COLO829 (cell line): Measurements from ENCODE around the gene SLMAP.
A peak's percentile ranks its signal among the peaks of the same experiment; 100 is the strongest.

ENCODE experiments used
- DNase-seq: peaks from one replicate; pipeline ENCODE4 v3.0.0; 2012; ENCODE audit warnings: low spot score

The SLMAP gene

GRCh38 chr3:57942388-57942787 lies 186.3 kb downstream of the SLMAP start:
- DNase-seq: no peak

- no peak for DNase-seq
These were observed 186.8 kb downstream of the SLMAP start for GRCh38 chr3:57942872-57943283.

DNA sequence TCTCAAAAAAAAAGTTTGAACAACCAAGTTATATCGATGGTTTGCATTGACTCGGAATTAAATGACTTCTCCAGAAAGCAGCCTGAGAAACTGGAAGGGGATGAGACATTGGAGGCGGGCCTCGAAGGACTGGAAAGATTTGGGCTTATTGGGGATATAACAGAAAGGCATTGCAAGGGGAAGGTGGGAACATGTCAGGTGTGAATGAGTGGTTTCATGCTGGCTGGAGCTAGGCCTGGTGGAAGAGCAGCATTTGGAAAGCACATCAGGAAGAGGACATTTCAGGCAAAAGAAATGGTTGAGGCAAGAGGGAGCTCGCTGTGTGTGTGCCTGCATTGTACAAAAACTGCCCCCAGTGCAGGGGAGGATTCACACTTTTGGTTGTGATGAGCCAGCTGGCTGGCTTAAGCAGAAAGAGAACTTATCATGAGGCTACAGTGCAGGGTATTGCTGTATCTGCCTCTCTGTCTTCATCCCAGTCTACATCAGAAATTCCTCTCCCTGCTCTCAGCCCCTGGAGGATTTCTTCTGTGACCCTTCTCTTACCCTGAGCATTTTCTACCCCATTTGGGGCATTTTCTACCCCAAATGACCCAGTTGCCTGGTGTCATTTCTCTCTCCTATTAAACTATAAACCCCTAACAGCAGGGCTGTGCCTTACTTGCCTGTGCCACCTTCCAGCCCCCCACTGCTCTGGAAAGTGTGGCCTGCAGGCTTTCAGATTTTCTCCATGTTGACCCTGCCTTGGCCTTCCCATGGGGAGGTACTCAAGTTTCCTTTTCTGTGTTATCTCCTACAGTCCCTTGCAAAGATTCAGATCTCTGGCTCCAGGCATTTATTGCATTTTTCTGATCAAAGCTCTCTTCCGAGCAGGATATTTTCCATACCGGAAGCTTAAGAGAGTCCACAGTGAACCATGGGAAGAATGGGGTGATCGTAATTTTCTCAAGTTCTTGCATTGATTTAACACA lies 187.7 kb downstream of the SLMAP start:
- DNase-seq: peak; percentile 39

DNA sequence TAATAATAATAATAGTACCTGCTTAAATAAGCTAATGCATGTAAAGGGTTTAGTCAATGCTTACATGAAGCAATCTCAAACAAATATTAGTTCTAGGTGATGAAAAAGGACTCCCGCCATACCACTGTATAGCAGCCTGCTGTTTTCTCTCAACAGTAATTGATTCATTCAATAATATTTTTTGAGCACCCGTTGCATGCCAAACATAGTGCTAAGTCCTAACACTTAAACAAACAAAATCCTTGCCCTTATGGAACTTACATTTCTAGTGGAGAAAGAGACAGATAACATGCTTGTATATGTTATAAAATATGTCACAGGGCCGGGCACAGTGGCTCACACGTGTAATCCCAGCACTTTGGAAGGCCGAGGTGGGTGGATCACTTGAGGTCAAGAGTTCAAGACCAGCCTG lies 190.9 kb downstream of the SLMAP start:
- no peak for DNase-seq

DNA sequence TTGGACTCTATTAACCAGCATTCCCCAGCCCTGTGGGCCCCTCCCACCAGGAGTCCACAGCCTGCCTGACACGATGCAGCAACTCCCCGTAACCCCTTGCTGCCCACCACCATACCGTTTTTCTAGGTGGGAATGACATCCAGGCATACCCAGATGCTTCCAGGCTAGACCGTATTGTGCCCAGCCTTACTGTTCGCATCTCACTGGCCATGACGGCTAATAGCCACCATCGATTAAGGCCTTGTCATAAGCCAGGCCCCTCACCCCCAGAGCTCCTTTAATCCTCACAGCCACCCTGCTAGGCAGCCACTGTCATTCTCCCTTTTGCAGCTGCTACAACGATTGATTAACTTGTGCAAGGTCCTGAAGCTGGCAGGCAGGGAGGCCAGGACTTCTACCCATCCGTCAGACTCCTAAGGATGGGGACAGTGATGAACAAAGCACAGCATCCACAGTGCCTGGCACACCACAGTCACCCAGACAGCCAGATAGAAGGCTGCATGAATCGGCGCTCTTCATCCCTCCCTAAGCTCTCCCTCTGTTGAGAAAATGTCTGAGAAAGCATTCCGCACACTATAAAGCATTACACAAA lies 192.1 kb downstream of the SLMAP start:
- DNase-seq: peak; percentile 59

DNA sequence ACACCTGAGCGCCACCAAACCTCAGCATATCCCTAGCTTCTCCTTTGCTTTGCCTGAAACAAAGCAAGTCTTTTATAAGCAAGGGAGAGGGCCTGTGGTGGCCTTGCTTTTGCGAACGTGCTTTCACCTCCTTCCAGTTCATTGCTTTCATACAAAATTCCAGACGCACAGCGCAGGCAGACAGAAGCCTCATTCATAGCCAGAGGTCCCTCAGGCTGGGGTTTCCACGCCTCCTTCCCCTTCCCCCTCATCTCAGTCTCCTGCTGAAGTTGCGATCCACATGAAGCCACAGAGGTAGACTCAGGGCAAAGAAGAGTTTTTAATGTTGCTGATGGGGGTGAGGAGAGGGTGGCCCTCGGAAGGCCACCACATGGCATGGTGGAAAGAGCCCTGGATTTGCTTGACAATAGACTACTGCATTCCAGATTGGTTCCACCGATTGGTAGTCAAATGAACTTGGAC lies 192.7 kb downstream of the SLMAP start:
- DNase-seq: peak; percentile 96

GRCh38 chr3:57949344-57949743 lies 193.2 kb downstream of the SLMAP start:
- DNase-seq: no peak

DNA sequence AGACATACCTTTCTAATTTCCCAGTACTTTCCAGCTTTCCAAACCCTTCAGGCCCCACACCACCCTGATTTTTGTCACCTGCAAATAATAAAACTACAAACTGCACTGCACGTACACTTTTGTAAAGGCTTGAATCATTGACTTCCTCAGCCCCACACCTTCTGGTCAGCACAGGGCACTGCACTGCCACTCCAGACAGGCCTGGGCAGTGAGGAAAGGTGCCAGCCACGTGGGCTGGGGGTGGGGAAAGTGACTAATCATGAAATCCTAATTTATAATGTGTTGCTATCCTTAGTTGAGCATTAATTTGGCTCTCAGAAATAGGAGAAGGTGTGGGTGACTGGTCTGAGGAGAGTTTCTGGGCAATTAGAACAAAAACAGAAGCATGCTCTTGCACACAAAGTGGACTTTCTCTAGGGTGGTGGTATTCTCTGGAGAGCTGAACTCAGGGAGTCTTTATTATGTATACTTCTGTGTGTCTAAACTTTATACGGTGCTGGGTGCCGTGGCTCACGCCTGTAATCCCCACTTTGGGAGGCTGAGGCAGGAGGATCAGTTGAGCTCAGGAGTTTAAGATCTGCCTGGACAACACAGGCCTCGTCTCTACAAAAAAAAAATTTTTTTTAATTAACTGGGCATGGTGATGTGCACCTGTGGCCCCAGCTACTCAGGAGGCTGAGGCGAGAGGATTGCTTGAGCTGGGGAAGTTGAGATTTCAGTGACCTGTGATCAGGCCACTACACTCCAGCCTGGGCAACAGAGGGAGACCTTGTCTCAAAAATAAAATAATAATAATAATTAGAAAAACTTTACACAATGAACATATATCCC lies 193.9 kb downstream of the SLMAP start:
- peak; percentile 45 for DNase-seq

- DNase-seq: peak; percentile 44
These were observed 195.2 kb downstream of the SLMAP start for GRCh38 chr3:57951066-57951882.

DNA sequence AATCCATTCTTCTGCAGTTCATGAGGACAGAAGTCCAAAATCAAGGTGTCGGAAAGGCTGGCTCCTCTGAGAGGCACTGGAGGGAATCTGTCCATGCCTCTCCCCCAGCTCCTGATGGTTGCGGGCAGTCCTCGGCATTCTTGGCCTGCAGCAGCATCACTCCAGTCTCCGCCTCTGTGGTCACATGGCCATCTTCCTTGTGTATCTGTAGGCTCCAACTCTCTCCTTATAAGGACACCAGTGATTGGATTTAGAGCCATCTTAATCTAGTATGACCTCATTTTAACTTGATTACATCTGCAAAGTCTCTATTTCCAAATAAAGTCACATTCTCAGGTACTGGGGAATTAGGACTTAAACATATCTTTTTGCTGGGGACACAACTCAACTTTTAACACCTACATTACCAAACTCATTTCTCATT lies 196.1 kb downstream of the SLMAP start:
- no peak for DNase-seq

DNA sequence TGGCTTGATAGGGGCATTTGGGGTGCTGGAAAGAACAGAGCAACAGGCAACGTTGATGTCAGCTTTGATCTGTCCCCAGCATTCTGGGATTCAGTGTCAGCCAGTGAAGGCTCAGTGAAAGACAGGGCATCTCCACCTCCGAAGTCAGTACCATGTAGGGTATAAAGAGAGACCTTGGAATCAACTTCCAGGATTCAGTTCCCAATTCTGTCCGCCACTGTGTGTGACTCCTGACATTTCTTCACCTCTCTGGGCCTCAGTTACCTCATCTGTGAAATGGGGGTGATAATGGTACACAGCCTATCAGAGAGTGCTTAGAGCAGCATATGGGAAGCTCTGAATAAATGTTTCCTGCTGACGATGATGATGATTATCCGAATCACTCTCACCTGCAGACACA lies 196.5 kb downstream of the SLMAP start:
- DNase-seq: no peak

GRCh38 chr3:57953576-57953975 lies 197.5 kb downstream of the SLMAP start:
- DNase-seq: no peak

- no peak for DNase-seq
These were observed 200.2 kb downstream of the SLMAP start for GRCh38 chr3:57956119-57956832.

DNA sequence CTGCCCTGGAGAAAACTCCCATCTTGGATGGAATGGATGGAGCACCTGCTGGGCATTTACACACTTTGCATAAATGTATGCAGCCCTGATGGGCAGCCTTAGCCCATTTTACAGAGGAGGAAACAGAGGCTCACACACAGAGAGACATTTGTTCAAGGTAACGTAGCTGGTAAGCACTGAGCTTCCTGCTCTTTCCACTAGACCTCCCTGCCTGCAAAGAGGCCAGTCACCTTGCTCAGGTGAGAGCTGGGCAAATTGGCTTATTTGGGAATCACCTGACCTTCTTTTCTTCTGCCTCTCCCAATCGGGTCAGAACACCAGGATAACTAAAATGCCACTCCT lies 200.7 kb downstream of the SLMAP start:
- no peak for DNase-seq

DNA sequence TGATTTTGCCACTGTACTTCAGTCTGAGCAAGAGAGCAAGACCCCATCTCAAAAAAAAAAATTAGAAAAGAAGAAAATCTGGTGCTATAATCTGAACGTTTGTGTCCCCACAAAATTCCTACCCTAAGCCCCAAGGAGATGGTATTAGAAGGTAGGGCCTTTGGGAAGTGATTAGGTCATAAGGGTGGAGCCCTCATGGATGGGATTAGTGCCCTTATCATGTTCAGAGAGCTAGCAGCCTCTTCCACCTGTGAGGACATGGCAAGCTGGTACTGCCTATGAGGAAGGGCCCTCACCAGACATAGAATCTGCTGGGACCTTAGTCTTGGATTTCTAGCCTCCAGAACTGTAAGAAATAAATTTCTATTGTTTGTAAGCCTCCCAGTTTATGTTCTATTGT lies 201.7 kb downstream of the SLMAP start:
- DNase-seq: no peak

GRCh38 chr3:57958642-57959422 lies 202.7 kb downstream of the SLMAP start:
- no peak for DNase-seq

DNA sequence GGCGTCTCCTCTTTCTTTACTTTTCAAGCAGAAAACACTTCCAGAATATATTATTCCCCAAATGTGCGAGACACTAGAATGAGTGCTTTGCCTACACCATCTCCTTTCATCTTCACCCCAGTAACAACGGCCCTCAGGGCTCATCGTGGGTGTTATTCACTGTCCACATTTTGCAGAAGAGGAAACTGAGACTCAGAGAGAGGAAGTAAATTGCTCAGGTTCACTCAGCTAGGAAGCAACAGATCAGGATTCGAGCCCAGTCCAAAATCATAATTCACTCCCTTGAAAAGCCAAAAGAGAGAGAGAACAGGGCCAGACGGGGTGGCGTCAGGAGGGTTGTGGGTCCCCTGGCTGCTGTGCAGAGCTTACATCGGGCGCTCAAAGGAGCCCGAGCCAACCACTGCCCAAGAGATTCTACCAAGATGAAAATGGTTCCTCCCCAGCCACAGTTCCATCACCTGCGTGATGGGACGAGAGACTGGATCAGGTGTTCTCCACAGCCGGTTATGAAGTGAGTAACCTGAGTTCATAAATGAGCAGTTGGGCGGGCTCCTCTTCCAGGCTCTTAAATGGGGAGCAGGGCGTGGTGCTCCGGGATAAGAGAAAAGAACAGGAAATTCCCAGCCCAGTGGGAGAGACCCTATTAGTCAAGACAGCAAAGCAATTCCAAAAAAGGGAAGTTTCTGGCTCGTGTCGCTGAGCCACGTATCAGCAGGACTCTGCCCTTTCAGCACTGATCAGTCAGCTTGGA lies 203.5 kb downstream of the SLMAP start:
- no peak for DNase-seq

- DNase-seq: no peak
These were observed 204.0 kb downstream of the SLMAP start for GRCh38 chr3:57960174-57960505.

DNA sequence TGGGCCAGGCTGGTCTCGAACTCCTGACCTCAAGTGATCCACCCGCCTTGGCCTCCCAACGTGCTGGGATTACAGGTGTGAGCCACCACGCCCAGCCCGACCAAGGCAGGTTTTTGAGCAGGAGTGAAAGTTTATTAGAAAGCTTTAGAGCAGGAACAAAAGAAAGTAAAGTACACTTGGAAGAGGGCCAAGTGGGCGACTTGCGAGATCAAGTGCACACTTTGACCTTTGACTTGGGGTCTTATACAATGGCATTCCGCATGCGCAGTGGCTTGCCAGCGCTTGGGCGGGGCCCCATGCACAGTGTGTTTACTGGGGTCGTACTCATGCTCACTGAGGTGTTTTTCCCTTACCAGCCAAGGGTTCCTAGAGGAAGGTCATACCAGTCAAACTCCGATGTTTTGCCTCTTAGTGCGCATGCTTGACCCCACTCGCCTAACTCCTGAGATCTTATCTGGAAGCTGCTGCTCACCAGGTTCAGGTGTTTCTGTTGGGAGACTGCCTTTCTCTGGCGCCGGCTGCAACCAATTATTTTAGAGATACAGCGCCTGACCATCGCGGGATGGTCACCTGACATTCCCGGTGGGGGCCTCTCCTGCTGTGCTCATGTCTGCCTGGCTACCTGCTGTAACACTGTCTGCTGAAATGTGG lies 205.2 kb downstream of the SLMAP start:
- no peak for DNase-seq
